ENCODE results near the gene GRIK2. TPM values are rescaled to one million over a fixed set of nuclear protein-coding genes. Genes with fewer than 3 reads are reported as not detected.
A peak's percentile ranks its signal among the peaks of the same experiment; 100 is the strongest.

The GRIK2 gene
- polyA plus RNA-seq, 3 donors, result 12.9 to 16.8 (median 14.2) TPM

GRCh38 chr6:101509536-101509935, 116.0 kb downstream of the GRIK2 start:
- DNase-seq (ENCODE audit: extremely low read depth in 1 of 11, low read depth in 9 of 11, low spot score in 4 of 11), result no peak

DNA sequence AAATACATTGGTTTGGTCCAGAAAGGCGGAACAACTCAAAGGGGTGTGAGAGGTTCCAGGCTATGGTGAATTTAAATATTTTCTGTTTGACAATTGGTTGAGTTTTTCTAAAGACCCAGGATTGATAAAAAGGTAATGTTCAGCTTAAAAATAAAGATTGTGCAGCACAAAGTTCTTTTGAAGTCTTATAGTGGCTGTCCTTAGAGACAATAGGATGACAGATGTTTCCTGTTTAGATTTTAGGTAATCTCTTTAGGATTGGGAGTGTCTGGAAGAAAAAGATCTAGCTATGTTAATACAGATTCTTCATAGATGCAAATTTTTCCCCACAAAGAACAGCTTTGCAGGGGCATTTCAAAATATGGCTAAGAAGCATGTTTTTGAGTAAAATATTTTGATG, 119.7 kb downstream of the GRIK2 start:
- no peak for DNase-seq (ENCODE audit: extremely low read depth in 1 of 11, low read depth in 9 of 11, low spot score in 4 of 11)

DNA sequence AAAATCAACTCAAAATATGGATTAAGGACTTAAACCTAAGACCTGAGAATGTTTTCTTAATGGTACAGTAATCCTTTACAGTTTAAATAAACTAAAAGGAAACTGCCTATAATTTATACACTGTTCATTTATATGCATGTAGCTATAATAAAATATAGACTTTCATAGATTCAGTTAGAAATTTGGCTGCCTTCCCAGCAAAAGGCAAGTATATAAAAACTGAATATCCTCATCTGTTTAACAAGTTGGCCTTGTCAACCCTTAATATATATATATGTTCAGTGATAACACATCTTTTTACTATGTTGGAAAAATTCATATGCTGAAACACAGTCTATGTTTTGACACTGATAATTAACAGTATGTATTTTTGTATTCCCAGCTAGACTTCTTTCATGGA, 123.1 kb downstream of the GRIK2 start:
- peak in 4 of 11 donors; percentile 1 to 21 (median 6) for DNase-seq (ENCODE audit: extremely low read depth in 1 of 11, low read depth in 9 of 11, low spot score in 4 of 11)

GRCh38 chr6:101517632-101518031, 124.1 kb downstream of the GRIK2 start:
- DNase-seq (ENCODE audit: extremely low read depth in 1 of 11, low read depth in 9 of 11, low spot score in 4 of 11), result no peak

DNA sequence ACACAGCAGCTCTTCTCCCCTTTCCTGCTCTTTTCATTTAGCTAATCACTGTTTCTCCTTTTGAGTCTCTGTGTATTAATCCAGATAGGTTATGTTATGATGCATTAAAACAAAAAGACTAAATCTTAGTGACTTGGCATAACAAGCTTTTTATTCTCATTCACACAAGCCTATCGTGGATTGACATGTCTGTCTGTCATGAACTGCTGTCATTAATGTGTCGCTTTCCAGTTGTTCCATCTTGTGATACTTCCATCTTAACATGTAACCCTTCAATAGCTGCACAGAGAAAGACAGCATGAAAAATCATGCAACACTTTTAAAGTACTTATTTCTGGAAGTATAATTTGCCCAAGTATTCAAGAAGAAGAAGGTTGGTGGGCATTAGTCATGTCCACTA, 128.7 kb downstream of the GRIK2 start:
- DNase-seq (ENCODE audit: extremely low read depth in 1 of 11, low read depth in 9 of 11, low spot score in 4 of 11), result no peak

GRCh38 chr6:101527467-101527866, 134.0 kb downstream of the GRIK2 start:
- DNase-seq (ENCODE audit: extremely low read depth in 1 of 11, low read depth in 9 of 11, low spot score in 4 of 11), result no peak

GRCh38 chr6:101528801-101529200, 135.3 kb downstream of the GRIK2 start:
- DNase-seq (ENCODE audit: extremely low read depth in 1 of 11, low read depth in 9 of 11, low spot score in 4 of 11), result no peak

DNA sequence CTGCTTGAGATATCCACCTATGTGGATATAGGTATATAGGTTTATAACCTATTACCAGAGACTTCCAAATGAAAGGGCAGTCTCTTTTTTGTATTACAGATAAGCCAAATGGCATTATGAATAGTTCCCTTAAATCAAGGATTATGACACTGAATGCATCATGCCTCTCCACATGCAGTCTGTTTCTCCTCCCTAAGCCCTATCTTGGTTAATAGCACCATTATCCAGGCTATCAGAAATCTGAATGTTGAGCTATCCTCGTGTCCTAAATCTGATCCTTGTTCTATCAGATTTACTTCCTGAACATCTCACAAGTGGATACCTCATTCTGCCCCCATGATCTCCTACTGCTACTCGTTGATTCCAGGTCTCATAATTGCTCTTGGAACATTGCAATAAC, 138.0 kb downstream of the GRIK2 start:
- no peak for DNase-seq (ENCODE audit: extremely low read depth in 1 of 11, low read depth in 9 of 11, low spot score in 4 of 11)

DNA sequence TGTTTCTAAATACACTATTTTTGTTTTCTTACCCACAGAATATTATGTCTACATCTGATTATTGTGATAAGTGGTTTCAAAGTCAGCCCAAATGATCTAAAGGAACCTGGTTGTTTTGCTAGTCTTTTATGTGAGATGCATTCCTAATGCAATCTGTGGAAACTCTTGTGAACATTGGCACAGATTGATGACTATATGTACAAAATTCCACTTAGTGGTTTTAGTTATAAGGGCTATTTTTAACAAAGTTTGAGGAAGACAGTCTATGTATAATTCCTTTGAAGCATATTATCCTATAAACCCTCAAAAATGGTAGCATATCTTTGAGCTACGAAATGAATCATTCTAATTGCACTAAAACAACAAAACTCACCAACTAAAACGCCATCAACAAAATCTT, 140.9 kb downstream of the GRIK2 start:
- no peak for DNase-seq (ENCODE audit: extremely low read depth in 1 of 11, low read depth in 9 of 11, low spot score in 4 of 11)

DNA sequence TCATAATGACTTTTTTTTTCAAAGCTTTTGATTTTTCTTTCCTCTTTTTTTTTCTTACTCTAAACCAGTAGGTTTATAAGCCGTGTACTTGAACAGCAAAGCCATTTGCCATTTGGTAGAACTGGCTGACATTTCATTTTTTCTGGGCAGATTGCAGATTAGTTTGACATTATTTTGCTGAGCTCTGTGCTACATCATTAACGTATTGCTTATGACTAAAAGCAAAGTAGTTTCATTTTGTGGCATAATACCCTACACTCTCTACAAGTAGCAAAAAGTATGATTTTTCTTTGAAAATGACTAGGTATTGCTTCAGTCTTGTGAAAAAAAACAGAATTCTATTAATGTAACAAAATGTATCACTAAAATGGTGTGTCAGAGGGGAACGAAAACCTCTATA, 141.3 kb downstream of the GRIK2 start:
- DNase-seq (ENCODE audit: extremely low read depth in 1 of 11, low read depth in 9 of 11, low spot score in 4 of 11), result no peak

- DNase-seq (ENCODE audit: extremely low read depth in 1 of 11, low read depth in 9 of 11, low spot score in 4 of 11), result no peak
Measured at GRCh38 chr6:101537753-101538316, 144.3 kb downstream of the GRIK2 start.

- no peak for DNase-seq (ENCODE audit: extremely low read depth in 1 of 11, low read depth in 9 of 11, low spot score in 4 of 11)
Measured at GRCh38 chr6:101539510-101540245, 146.2 kb downstream of the GRIK2 start.

GRCh38 chr6:101541894-101542293, 148.4 kb downstream of the GRIK2 start:
- no peak for DNase-seq (ENCODE audit: extremely low read depth in 1 of 11, low read depth in 9 of 11, low spot score in 4 of 11)

DNA sequence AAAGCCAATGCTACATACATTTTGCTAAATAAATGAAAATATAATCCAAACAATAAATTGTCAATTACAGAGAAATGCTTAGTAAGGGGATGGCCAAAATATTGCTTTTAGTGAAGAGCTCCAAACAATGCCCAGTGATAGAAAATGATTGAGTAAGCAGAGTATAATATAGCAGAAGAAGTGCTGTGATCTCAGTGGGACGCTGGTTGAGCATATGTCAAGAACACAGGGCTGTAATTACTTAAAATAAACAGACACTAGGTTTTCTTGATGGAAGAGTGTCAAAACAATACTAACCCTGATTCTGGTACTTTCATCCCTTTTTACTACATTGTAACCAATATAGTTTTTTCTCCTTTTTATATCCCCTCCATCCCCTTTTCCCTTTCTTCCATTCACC, 150.3 kb downstream of the GRIK2 start:
- DNase-seq (ENCODE audit: extremely low read depth in 1 of 11, low read depth in 9 of 11, low spot score in 4 of 11), result no peak

GRCh38 chr6:101544286-101544685, 150.8 kb downstream of the GRIK2 start:
- DNase-seq (ENCODE audit: extremely low read depth in 1 of 11, low read depth in 9 of 11, low spot score in 4 of 11), result no peak

DNA sequence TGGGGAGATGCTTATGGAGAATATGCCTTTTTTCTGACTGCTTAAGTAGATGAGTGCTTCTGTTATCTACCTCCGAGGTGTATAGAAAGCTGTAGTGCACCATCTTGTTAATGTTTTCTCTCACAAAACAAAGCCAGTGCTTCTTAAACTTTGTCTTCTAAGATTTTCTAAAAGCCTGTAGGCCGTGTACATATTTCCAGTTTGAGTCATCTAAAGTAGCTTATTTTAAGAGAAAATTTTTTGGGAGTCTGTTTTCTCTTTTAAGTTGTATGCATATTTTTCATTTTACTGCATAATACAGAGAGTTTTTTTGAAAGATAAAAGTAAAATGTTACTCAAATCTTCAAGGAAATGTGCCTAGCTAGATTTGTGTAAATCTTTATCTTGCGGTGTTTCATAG, 151.7 kb downstream of the GRIK2 start:
- no peak for DNase-seq (ENCODE audit: extremely low read depth in 1 of 11, low read depth in 9 of 11, low spot score in 4 of 11)

DNA sequence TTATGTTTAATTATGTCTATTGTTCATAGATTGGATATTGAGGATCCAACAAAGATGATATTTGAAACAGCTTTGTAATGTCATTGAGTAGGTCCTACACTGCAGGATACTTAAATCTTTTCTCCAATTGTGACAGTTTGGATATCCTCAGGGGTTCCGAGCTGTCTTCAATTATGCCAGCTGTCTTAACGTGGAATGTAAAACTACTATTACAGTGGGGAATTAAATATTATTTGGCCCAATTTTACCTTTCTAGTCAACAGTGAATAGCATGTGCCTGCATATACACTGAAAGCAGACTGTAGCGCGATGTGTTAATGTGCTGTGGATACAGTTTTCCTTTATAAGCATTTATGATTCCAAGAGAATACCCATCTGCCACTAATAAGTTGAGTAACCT, 156.9 kb downstream of the GRIK2 start:
- no peak for DNase-seq (ENCODE audit: extremely low read depth in 1 of 11, low read depth in 9 of 11, low spot score in 4 of 11)

- no peak for DNase-seq (ENCODE audit: extremely low read depth in 1 of 11, low read depth in 9 of 11, low spot score in 4 of 11)
Measured at GRCh38 chr6:101554231-101554630, 160.7 kb downstream of the GRIK2 start.

- DNase-seq (ENCODE audit: extremely low read depth in 1 of 11, low read depth in 9 of 11, low spot score in 4 of 11), result no peak
Measured at GRCh38 chr6:101558712-101559111, 165.2 kb downstream of the GRIK2 start.

DNA sequence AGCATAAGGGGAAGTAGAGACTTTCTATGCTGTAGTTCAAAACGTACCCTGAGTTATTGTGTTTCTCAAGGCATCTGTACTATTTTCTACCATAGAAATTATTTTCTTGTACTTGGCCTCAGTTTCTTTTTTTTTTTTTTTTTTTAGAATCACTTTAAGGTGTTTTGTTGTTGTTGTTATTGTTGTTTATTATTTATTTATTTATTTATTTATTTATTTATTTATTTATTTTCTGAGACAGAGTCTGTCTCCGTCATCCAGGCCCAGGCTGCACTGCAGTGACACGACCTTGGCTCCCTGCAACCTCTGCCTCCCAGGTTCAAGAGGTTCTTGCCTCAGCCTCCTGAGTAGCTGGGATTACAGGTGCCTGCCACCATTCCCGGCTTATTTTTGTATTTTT, 179.1 kb downstream of the GRIK2 start:
- no peak for DNase-seq (ENCODE audit: extremely low read depth in 1 of 11, low read depth in 9 of 11, low spot score in 4 of 11)

DNA sequence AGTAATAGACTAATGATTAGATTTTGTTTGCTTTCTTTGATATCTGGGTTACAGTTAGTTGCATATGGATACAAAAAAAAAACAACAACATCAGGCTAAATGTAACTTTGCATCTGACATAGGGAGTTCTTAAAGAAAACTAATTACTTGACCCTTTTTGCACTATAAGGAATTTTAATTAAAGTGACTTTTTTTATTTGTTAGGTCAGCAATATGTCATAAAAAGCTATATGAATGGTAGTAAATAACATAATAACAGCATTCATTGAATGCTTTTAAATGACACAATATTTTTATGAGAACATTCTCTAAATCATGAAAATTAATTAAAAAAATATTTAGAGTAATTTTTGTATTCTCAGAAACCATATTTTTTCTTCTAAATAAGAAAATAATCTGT, 183.6 kb downstream of the GRIK2 start:
- no peak for DNase-seq (ENCODE audit: extremely low read depth in 1 of 11, low read depth in 9 of 11, low spot score in 4 of 11)

All from renal cortex interstitium (tissue), 11 donors.